HG02623 (cell line): ENCODE measurements around the gene CDH12.
"Not testable (repeated sequence)": the region's sequence is repeated elsewhere in the genome, so short reads cannot be mapped to it uniquely, and the experiment has no call there.

ENCODE experiments used
- ATAC-seq: cut with Tn5 transposase; IDR thresholded peaks from one replicate; pipeline ENCODE4 v1.9.1; 2021; ENCODE audit warnings: moderate library complexity; ENCODE audit not compliant: unreplicated experiment

Gene CDH12

DNA sequence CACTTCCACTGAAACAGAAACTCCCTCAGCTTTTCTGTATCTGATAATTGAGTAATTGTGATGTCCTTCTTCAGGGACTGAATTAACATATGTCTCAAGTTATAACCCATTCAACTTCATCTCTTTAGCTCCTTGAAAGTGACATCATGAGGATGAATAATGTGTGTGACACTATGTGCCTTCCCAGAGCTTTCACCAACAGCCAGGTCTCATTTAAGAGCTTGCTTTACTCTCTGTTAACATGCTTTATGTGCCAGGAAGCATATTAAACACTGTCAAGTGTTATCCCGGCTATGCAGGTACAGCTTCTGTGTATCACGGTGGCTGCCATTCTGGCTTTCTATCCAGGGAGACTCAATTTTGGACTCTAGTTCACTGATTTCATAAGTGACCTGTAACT is 799.9 kb downstream of the CDH12 start:
- no peak for ATAC-seq

DNA sequence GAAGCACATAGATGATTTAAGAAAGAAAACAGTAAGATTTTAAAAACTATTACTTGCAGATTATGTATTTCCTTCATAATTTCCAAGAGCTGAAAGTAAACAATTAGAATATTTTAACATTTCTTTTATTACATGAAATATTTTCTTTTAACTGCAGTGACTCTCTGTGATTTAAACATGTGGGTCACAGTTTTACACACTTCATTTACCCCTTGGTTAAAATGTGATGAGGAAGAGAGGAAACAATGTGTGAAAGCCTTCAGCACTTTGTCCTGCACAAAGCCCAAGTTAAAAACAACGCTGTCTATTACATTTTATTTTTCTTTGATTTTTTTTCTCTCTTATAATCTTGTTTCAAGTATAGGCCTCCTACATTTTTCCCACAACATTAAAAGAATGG is 801.3 kb downstream of the CDH12 start:
- ATAC-seq = no peak

DNA sequence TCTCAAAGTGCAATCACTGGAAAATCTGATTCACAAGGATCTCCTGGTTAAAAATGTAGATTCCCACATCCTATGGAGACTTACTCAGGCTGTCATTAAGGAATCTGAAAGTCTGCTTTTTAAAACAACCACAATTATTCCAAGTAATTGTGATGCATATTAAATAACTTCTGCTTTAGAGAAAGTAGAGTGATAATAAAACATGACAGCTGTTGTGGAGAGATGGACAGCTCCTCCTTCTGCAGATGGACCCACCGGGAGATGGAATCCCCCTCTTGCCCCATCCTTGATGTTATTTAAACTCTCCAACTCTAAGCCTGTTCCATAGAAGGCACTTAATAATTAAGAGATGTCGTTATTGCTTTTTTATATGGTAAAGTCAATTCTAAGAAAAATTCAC is 802.2 kb downstream of the CDH12 start:
- no peak for ATAC-seq

DNA sequence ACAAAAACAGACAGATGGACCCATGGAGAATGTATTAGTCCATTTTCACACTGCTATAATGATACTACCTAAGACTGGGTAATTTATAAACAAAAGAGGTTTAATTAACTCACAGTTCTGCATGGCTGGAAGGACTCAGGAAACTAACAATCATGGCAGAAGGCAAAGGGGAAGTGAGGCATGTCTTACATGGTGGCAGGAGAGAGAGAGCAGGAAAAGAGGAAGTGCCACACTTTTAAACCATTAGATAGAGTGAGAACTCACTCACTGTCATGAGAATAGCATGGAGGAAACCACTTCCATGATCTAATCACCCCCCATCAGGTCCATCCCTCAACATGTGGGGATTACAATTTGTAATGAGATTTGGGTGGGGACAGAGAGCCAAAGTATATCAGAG is 808.9 kb downstream of the CDH12 start:
- no peak for ATAC-seq

DNA sequence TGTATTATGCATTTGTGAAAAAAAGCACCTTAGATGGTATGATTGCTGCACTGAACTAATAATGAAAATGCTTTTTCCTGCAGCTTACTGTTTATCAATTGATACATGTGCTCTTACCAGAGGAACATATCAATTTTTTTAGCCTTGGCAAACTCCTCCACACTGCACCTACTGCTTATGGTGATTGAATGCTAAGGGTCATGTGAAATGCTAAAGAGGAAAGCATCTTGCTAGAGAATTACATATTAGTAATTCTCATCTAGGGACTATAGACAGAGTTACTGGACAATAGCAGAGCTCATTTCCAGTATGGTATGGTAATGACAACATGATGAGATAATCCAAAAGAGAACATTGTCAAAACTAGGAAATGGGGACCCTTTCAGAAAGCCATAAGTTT is 817.1 kb downstream of the CDH12 start:
- ATAC-seq = no peak

DNA sequence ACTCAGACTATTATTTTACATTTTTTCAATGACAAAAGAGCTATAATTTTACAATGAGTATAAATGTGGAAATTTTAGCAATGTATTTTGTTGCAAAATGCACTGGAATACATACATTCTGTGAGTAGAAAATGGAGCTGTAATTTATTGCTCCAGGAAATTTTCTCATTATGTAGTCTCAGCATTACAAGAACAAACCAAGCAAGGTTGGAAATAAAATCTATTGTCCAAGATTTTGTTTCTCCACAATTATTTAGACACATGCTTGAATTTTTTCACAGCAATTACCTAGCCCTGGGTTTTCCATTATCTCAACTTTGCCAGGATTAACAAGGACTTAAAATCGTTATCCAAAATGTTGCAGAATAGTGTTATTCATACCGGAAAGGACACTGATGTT is 820.1 kb downstream of the CDH12 start:
- ATAC-seq = no peak

DNA sequence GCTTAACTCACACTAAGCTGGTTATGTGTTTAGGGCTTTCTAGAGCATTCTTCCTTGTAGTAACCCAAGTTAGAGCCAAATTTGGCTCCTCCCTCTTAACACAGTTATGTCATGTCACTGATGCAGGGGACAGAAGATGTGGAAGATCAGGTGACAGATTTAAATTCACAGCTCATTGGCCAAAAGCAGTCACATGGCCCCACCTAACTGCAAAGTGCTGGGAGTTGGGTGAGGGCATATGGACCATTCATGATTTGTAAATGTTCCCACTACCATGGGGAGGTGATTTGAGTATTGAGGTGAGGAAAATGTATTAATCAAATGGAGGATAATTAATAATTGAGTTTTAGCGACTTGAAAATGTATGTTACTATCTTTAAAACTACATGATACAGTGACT is 829.4 kb downstream of the CDH12 start:
- no peak for ATAC-seq

DNA sequence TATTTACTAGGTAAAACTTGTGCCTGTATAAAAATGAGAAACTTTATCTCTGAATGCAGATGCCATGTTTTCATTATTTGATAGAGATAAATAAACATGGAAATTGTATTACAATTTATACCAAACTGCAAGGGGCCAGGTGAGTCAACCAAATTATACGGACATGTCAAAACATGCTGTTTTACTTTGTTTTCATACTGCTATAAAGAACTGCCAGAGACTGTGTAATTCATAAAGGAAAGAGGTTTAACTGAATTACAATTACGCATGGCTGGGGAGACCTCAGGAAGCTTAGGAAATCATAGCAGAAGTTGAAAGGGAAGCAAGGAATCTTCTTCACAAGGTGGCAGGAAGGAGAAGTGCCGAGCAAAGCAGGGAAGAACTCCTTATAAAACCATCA is 840.3 kb downstream of the CDH12 start:
- ATAC-seq = not testable (repeated sequence)

DNA sequence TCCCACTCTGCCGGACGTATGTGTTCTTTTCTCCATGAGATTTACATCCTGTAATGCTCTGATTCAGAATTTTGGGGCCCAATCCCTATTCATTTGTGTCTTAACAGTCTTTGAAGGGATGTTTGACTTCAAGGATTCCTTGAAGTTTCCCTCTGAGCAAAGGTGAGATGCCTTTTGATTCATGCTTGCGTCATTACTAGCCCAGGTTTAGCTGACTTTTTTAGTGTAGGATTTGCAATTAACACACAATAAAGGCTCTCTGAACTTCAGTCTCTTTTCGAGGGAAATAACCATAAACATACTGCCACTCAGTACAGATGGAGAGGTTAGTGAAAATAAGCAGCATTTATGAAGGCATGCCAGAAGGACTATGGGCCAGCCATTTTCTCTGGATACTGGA is 842.3 kb downstream of the CDH12 start:
- not testable (repeated sequence) for ATAC-seq

DNA sequence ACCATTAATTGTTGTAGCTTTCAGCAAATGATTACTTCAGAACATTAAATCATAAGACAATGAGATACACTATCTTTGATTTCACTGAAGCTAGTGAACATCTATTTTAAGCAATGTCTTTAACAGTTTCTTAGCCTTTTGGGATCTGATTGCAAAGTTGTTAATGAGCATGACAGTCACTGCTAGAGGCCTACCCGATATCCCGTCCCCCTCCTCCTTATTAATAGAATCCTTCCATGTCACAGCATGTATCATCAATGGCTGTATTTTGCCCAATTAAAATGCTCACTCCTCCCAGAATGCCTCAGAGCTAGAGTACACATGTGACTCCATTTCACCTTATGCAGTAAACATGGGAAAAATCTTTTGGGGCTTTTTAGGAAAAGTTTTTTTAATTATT is 852.0 kb downstream of the CDH12 start:
- not testable (repeated sequence) for ATAC-seq

DNA sequence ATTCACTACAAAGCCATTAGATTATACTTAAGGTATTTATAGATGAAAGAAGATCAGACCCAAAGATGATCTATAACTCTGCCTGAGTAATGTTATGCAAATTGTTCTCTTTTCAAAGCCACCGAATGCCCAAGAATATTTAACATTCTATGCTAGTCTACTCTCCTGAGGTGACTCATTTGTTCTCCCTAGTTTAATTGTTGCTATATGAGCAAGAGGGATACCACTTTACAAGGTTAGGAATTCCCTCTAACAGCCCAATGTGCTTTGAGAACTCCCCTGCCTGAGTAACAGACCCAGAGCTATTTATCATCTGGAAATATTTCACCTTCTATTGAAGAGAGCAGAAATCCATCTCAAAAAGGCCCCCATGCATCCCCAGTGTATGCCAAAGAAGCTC is 867.3 kb downstream of the CDH12 start:
- ATAC-seq = not testable (repeated sequence)

DNA sequence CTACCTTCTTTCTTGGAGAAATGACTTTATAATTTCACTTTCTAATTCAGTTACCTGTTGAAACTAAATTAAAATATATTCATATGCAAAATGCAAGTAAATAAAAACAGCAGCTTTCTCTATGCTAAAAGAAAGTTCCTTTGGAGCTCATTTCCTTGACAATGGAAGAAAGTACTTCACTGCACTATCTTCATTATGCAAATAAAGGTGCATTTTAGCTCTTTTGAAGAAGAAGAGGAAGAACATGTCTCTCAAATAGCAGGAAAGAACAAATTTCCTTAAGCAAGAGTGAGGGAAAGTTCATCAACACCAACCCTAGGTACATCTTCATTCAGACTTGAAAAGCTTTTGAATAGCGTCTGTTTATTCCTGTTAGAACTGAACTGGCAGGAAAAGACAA is 901.6 kb downstream of the CDH12 start:
- not testable (repeated sequence) for ATAC-seq

DNA sequence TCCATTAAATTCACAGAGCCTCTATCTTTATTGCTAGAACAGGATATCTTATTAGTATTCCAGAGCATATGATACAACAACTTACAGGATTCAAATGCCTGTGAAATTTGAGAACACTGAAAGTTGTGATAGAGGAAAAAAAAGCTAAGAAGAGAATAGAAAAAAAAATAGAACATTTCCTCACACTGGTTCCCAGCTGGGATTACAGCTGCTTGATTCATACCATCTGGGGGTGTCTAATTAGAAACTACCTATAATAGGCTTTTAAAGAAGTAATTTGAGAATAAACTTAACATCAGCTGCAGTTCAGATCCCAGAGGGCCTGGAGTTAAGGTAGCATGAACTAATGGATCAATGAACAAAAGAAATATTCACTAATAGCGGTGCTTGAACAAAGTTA is 922.0 kb downstream of the CDH12 start:
- ATAC-seq = no peak

DNA sequence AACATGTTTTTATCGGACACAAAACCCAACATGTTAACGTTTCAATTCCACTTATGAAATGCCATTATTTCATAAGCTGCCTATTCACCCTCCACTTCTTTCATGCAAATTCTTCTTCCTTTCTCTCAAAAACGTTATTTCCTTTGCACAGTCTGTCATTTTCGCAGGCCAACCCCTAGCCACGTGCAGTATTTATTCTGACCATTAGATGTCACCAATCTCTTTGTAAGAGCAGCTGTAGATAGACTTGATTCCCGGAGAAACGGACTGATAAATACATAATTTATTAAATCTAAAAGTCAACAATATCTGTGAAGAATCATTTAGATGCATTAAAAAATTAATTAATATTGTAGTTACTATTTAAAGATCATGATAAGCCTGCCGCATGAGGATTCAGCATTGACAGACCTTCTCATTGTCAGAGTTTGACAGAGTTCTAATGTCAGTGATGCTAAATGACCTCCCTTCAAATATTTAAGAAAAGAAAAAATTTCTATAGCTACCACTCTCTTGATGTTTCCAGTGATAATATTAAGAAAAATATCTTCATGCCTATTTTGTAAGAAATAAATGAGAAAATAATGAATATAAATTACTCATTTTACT is 933.6 kb downstream of the CDH12 start:
- ATAC-seq = peak; percentile 98

DNA sequence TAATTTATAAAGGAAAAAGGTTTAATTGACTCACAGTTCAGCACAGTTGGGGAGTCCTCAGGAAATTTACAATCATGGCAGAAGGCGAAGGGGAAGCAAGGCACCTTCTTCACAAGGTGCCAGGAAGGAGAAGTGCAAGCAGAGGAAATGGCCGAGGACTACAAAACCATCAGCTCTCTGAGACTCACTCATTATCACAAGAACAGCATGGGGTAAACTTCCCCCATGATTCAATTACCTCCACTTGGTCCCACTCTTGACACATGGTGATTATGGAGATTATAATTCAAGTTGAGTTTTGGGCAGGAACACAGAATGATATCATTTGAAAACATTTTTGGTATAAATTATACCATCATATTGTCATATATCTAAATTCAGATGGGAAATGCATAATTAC is 934.7 kb downstream of the CDH12 start:
- ATAC-seq = no peak

DNA sequence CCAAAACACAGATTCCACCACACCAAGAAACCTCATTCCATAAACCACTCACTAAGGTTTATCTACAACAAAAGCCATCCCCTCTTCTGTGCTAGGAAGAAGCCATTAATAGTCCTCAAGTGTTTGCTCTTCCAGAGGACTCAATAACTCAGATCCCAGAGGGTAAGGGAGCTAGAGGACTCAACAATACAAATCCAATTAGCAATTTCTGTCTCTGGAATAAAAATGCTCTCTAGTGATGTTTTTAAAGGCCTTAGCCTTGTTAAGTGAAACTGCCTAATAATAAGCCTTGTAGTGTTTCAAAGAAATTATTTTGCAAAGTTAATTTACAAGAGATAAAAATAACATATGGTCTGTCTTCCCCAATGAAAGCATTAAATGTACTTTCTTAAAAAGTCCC is 942.4 kb downstream of the CDH12 start:
- ATAC-seq = no peak

DNA sequence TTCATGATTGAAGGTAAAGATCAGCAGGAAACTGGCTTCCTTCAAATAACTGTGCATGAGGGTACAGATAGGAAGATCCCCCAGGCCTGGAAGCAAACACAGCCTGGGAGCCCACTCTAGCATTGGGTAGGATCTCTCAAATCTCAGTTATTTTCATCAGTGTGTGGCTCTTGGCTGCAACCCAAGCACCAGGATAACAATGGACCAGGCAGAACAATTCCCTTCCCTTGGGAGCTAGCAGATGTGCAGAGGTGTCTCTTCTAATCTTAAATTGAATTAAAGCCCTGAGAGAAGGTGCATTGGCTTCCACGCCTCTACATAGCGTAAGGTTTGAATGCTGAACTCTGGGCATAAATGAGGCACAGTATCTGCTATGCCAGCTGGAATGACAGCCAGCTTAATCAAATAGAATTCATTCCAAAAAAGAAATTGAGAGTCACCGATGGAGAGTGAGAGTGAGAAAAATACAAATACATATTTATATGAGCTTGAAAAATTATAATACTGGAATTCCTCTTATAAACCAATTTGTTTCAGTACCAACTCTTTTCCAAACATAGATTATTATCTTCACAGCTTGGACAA is 957.3 kb downstream of the CDH12 start:
- ATAC-seq = no peak

DNA sequence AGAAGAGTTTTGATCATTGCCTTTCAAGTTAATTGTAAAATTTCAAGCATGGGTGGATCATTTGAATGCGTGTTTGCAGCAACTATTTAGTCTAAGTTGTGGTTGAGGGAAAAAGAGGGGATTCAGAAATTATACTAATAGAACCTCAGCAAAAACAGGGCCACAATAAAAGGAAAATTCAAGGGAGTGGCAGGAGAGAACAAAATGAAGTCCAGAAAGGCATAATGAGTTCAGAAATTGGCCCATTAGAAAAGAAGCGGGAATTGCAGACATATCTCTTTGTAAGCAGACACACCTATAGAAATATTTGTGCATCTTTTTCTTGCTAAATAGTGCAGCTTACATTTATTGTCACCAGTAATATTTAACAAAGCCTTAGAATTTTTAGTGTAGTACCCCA is 960.0 kb downstream of the CDH12 start:
- no peak for ATAC-seq

DNA sequence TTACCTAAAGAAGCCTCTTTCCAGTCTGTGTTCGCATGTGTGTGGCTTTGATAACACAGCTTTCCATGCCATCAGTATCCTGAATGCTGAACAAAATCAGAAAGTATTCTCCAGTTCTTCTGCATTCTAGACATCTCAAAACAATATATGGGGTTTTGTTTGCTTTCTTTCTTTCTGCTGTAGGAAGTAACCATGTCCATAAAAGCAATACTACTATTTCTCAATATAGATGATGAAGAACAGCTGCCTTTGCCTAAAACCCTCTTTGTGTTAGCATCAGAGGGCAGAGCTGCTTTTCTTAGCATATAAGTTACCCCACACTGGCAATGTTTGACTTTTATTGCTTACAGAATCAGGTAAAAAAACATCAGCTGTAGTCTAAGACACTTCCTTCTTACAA is 963.6 kb downstream of the CDH12 start:
- no peak for ATAC-seq

DNA sequence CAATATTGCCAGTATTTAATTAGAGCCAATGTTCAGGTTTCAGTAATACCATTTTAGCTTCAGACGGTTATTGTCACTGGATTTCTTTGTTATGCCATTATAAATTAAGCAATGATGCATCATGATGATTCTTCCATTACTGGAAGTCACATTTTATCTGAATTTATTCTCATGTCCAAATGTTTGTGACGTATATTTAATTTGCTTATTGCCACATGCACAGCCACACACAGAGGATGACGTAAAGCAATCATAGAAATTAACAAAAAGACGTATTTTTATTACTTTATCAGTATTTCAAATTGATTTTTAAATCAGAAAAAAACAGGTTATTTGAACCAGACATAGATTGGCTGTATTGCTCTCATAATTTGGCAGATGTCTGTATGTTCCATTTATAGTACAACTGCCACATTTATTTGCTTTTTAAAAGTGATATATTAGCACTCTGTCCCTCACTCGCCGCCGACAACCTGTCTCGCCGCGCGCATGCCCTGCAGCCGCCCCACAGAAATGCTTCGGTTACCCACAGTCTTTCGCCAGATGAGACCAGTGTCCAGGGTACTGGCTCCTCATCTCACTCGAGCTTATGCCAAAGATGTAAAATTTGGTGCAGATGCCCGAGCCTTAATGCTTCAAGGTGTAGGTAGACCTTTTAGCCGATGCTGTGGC is 970.9 kb downstream of the CDH12 start:
- no peak for ATAC-seq

DNA sequence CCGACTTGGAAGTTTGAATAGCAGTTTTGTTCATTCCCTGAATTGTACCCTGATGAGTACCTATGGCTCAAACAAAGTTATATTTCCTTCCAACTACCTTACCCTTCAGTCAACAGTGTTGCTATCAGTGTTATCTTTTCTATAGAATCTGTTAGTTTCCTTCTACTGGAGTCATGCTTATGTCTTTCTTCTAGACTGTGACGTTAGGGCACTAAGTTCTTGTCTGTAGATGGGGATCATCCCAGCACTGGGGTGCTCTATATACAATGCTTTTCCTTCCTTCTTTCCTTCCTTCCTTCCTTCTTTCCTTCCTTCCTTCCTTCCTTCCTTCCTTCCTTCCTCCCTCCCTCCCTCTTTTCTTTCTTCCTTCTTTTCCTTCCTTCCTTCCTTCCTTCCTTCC is 973.0 kb downstream of the CDH12 start:
- ATAC-seq = no peak

DNA sequence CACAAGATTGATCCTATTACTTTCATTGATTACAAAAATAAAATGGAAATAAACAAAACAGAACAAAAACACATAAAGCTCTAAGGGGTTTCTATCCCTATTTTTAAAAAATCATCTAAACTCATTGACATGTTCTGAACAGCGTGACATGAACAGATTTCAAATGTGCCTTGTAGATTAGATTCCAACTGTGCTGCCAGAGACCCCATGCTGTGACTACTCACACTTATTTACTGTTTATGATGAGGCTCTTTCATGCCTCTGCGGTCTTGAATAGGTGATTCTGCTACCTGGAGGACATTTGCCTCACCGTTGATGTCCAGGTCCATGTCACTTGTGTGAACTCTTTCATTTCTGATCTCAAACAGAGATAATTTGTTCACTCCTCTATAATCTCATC is 990.2 kb downstream of the CDH12 start:
- no peak for ATAC-seq

DNA sequence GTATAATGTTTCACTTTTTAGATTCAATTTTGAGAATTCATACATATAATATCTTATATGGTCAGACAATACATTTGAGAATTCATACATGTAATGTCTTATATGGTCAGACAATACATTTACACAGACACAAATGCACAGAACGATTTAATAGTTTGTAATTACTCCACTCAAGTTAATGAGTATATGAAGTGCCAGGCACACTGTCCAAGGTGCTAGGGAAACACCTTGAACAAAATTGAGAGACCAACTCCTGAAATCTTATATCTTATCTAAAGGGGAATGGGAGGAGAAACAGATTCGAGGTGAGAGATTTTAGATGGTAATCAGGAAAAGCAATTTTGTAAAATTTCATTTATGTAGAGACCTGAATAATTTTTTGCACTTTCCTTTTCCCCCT is 994.7 kb downstream of the CDH12 start:
- ATAC-seq = no peak
